HG03159 (cell line): Measurements from ENCODE around the gene REG1A.

Experiments
- ATAC-seq: cut with Tn5 transposase; IDR thresholded peaks from one replicate; pipeline ENCODE4 v1.9.1; 2021; ENCODE audit warnings: mild to moderate bottlenecking, moderate library complexity; ENCODE audit not compliant: unreplicated experiment

REG1A gene

GRCh38 chr2:79120194-79120713 is at the start of gene REG1A:
REG1A (plus strand) TSS chr2:79120488; CDS start chr2:79120862, 374 bp downstream.
- ATAC-seq = no peak

- ATAC-seq = no peak
Observed at GRCh38 chr2:79071078-79071477, 49.2 kb upstream of the REG1A start.

- no peak for ATAC-seq
Observed at GRCh38 chr2:79082987-79083386, 37.3 kb upstream of the REG1A start.

GRCh38 chr2:79083597-79084251 is 36.6 kb upstream of the REG1A start:
- ATAC-seq = no peak

- no peak for ATAC-seq
Observed at GRCh38 chr2:79084495-79085135, 35.7 kb upstream of the REG1A start.

GRCh38 chr2:79085382-79085781 is 34.9 kb upstream of the REG1A start:
- ATAC-seq = no peak

GRCh38 chr2:79086255-79086654 is 34.0 kb upstream of the REG1A start:
- no peak for ATAC-seq

- ATAC-seq = no peak
Observed at GRCh38 chr2:79087785-79088364, 32.4 kb upstream of the REG1A start, which contains the start of gene REG1B. REG1B (minus strand) TSS chr2:79087993; CDS start chr2:79087612, 381 bp downstream.

GRCh38 chr2:79090693-79091092 is 29.6 kb upstream of the REG1A start:
- ATAC-seq = no peak

- ATAC-seq = no peak
Observed at GRCh38 chr2:79097843-79098242, 22.4 kb upstream of the REG1A start.

- ATAC-seq = no peak
Observed at GRCh38 chr2:79099140-79099686, 21.1 kb upstream of the REG1A start.

- no peak for ATAC-seq
Observed at GRCh38 chr2:79100285-79100684, 20.0 kb upstream of the REG1A start.

GRCh38 chr2:79101024-79101423 is 19.3 kb upstream of the REG1A start:
- no peak for ATAC-seq

- ATAC-seq = no peak
Observed at GRCh38 chr2:79103214-79103613, 17.1 kb upstream of the REG1A start.

GRCh38 chr2:79105259-79105658 is 15.0 kb upstream of the REG1A start:
- no peak for ATAC-seq

- no peak for ATAC-seq
Observed at GRCh38 chr2:79112269-79112668, 8.0 kb upstream of the REG1A start.

- ATAC-seq = no peak
Observed at GRCh38 chr2:79114797-79115494, 5.3 kb upstream of the REG1A start.

GRCh38 chr2:79116997-79117928 is 3.0 kb upstream of the REG1A start:
- no peak for ATAC-seq

GRCh38 chr2:79122676-79123075 is 2.4 kb downstream of the REG1A start:
- ATAC-seq = no peak
